Thyroid gland (tissue), 4 donors: ENCODE data around the gene GREB1. TPM values are rescaled to one million over a fixed set of nuclear protein-coding genes. Genes with fewer than 3 reads are reported as not detected.

Source experiments
- DNase-seq, 2 donors: peaks; one replicate each; pipeline ENCODE4 v3.0.0-alpha.2; 2019
- H3K27ac ChIP-seq, 3 donors: fragments of 200-600 bp; sonication (generic); 1 replicate in 2 of 3; 2 replicates in 1 of 3; pipeline ENCODE4 v1.5.1; 2016 to 2019; ENCODE audit warnings: mild to moderate bottlenecking in 1 of 3, moderate library complexity in 1 of 3
- H3K27me3 ChIP-seq: fragments of 200-600 bp; sonication (generic); one replicate; pipeline ENCODE4 v1.5.1; 2019
- H3K36me3 ChIP-seq, 2 donors: fragments of 200-600 bp; sonication (generic); one replicate each; pipeline ENCODE4 v1.5.1; 2016 to 2019
- H3K4me1 ChIP-seq, 2 donors: fragments of 200-600 bp; sonication (generic); one replicate each; pipeline ENCODE4 v1.5.1; 2017 to 2019
- H3K4me3 ChIP-seq, 3 donors: fragments of 200-600 bp; sonication (generic); replicated peaks in 1 of 3; 1 replicate in 2 of 3; 2 replicates in 1 of 3; pipeline ENCODE4 v1.5.1; 2016; ENCODE audit warnings: mild to moderate bottlenecking in 1 of 3
- H3K9me3 ChIP-seq: fragments of 200-600 bp; sonication (generic); one replicate; pipeline ENCODE4 v1.5.1; 2017
- POLR2A ChIP-seq, 2 donors: fragments of 450-650 bp; IDR thresholded peaks; one replicate each; pipeline ENCODE4 v1.6.1; 2017; ENCODE audit warnings: antibody characterized with exemption in 2 of 2, mild to moderate bottlenecking in 2 of 2, moderate library complexity in 1 of 2
- WGBS, 2 donors: methylation state at CpG; one replicate each; pipeline ENCODE4 v1.1.5; 2017; 5-methylcytosine and 5-hydroxymethylcytosine counted together
- intact Hi-C: fragments of 100-400 bp; cut with DNase I; formaldehyde crosslinking; loops from one replicate; pipeline ENCODE4 v1.15.1; 2023
- total RNA-seq, 4 donors: library from RNA; depleted of rRNA; stranded (reverse); fragments of >200 nt; gene quantifications; one replicate each; pipeline ENCODE4 v1.2.3, GENCODE V29; 2016
- TF ChIP-seq, protein P1 (sequence below), 6 experiments: fragments of 200-600 bp in 3 of 6; fragments of 450-650 bp in 3 of 6; sonication (generic) in 3 of 6; IDR thresholded peaks; one replicate each; pipeline ENCODE4 v1.5.1; 2016 to 2019; ENCODE audit warnings: antibody characterized with exemption in 6 of 6, mild to moderate bottlenecking in 2 of 6, inconsistent platforms in 1 of 6, moderate library complexity in 1 of 6

Gene GREB1
- total RNA-seq, 4 donors from 2014 or later, result 0.94 to 4.2 (median 2.0) TPM

DNA sequence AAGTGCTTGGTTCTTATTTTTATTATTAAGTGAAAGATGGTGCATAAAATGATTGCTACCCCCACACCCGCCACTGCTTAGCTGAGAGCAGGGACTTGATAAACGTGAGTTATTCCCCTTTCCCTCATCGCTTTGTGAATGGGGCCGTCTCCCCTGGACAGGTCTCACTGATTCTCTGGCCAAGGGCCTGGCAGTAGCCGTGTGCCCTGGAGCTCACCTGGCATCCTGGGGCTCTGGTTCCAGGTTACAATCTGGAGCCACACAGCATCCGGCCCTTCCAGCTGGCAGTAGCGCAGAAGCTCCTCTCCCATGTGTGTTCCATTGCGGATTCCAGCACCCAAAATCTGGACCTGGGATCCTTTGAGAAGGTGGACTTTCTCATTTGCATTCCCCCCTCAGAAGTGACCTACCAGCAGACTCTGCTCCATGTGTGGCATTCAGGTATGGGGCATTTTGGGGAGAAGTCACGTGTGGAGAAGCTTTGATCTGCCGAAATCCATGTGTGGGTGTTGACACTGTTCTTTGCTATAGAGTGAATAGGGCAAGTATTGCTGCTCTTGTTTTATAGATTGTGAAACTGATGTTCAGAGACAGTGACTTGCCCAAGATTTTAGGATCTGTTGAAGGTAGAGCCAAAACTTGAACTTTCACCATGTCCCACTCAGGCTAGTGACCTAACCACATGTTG is 63.8 kb downstream of the GREB1 start:
- H3K9me3 ChIP-seq, result no peaks in the 10 kb centered on the region
- no peak overlapping the region for H3K27ac ChIP-seq
- H3K4me3 ChIP-seq, result no peak overlapping the region
- no peak for DNase-seq
- TF ChIP-seq, protein P1, sequence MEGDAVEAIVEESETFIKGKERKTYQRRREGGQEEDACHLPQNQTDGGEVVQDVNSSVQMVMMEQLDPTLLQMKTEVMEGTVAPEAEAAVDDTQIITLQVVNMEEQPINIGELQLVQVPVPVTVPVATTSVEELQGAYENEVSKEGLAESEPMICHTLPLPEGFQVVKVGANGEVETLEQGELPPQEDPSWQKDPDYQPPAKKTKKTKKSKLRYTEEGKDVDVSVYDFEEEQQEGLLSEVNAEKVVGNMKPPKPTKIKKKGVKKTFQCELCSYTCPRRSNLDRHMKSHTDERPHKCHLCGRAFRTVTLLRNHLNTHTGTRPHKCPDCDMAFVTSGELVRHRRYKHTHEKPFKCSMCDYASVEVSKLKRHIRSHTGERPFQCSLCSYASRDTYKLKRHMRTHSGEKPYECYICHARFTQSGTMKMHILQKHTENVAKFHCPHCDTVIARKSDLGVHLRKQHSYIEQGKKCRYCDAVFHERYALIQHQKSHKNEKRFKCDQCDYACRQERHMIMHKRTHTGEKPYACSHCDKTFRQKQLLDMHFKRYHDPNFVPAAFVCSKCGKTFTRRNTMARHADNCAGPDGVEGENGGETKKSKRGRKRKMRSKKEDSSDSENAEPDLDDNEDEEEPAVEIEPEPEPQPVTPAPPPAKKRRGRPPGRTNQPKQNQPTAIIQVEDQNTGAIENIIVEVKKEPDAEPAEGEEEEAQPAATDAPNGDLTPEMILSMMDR (IDR thresholded peaks at IDR 0.05), result no peak
- TF ChIP-seq POLR2A (IDR thresholded peaks at IDR 0.05), result no peak
- H3K27me3 ChIP-seq, result no peaks in the 10 kb centered on the region
- H3K36me3 ChIP-seq, result no peaks in the 10 kb centered on the region
- WGBS, 2 donors, result 89 to 92% methylated on average over 10 of the region's 10 CpGs
- intact Hi-C loops, result no loop called here
- H3K4me1 ChIP-seq, result no peaks in the 10 kb centered on the region

- no peaks in the 10 kb centered on the region for H3K9me3 ChIP-seq
- 72 to 80% methylated on average over 8 to 9 of the region's 9 CpGs for WGBS, 2 donors
- TF ChIP-seq, protein P1 (IDR thresholded peaks at IDR 0.05), result no peak
- TF ChIP-seq POLR2A (IDR thresholded peaks at IDR 0.05), result no peak
- intact Hi-C loops, result no loop called here
- H3K4me3 ChIP-seq, result no peak overlapping the region
- DNase-seq, result no peak
- H3K27me3 ChIP-seq, result no peaks in the 10 kb centered on the region
- no peak overlapping the region for H3K27ac ChIP-seq
- no peaks in the 10 kb centered on the region for H3K36me3 ChIP-seq
- H3K4me1 ChIP-seq, result no peaks in the 10 kb centered on the region
Observed at GRCh38 chr2:11598228-11598731, 64.4 kb downstream of the GREB1 start.

- H3K4me3 ChIP-seq, result no peak overlapping the region
- TF ChIP-seq, protein P1 (IDR thresholded peaks at IDR 0.05), result no peak
- H3K9me3 ChIP-seq, result no peaks in the 10 kb centered on the region
- H3K27me3 ChIP-seq, result no peaks in the 10 kb centered on the region
- DNase-seq, result no peak
- WGBS, 2 donors, result 64 to 69% methylated on average over 7 of the region's 7 CpGs
- intact Hi-C loops, result no loop called here
- H3K27ac ChIP-seq, result no peak overlapping the region
- no peaks in the 10 kb centered on the region for H3K4me1 ChIP-seq
- H3K36me3 ChIP-seq, result no peaks in the 10 kb centered on the region
Observed at GRCh38 chr2:11602563-11603204, 68.8 kb downstream of the GREB1 start.

- 94 to 95% methylated on average over 30 to 31 of the region's 38 CpGs for WGBS, 2 donors
- Histone ChIP-seq H3K27ac (no peak overlapping the region), H3K36me3 (no peaks in the 10 kb centered on the region), H3K4me1 (no peaks in the 10 kb centered on the region), H3K9me3 (no peaks in the 10 kb centered on the region), H3K4me3 (no peak overlapping the region), H3K27me3 (no peaks in the 10 kb centered on the region)
- TF ChIP-seq, protein P1 (IDR thresholded peaks at IDR 0.05), result no peak
- no peak for TF ChIP-seq POLR2A (IDR thresholded peaks at IDR 0.05)
- intact Hi-C loops, result no loop called here
- DNase-seq, result no peak
Observed at GRCh38 chr2:11610624-11611242, 76.9 kb downstream of the GREB1 start.

- no peaks in the 10 kb centered on the region for H3K9me3 ChIP-seq
- no peaks in the 10 kb centered on the region for H3K36me3 ChIP-seq
- no peak overlapping the region for H3K27ac ChIP-seq
- intact Hi-C loops, result no loop called here
- no peak for TF ChIP-seq POLR2A (IDR thresholded peaks at IDR 0.05)
- TF ChIP-seq, protein P1 (IDR thresholded peaks at IDR 0.05), result no peak
- 95 to 96% methylated on average over 5 of the region's 5 CpGs for WGBS, 2 donors
- no peaks in the 10 kb centered on the region for H3K27me3 ChIP-seq
- H3K4me1 ChIP-seq, result no peaks in the 10 kb centered on the region
- DNase-seq, result no peak
- H3K4me3 ChIP-seq, result no peak overlapping the region
Observed at GRCh38 chr2:11611251-11611650, 77.4 kb downstream of the GREB1 start.
